IPS-15b (cell line): ENCODE data around the gene OPRM1.

Experiments used
- H3K27me3 ChIP-seq: one replicate; pipeline ENCODE4 v1.6.1; 2013; ENCODE audit warnings: low read length; ENCODE audit not compliant: control insufficient read depth, insufficient read depth
- H3K36me3 ChIP-seq: one replicate; pipeline ENCODE4 v1.6.1; 2013; ENCODE audit warnings: low read length; ENCODE audit not compliant: control insufficient read depth, insufficient read depth
- H3K4me1 ChIP-seq: one replicate; pipeline ENCODE4 v1.6.1; 2013; ENCODE audit warnings: mild to moderate bottlenecking, low read length; ENCODE audit not compliant: control insufficient read depth, insufficient read depth
- H3K4me3 ChIP-seq: one replicate; pipeline ENCODE4 v1.5.1; 2013; ENCODE audit warnings: low read depth, low read length
- H3K9ac ChIP-seq: one replicate; pipeline ENCODE4 v1.6.1; 2013; ENCODE audit warnings: low read depth, mild to moderate bottlenecking, low read length
- H3K9me3 ChIP-seq: one replicate; pipeline ENCODE4 v1.6.1; 2013; ENCODE audit warnings: mild to moderate bottlenecking, low read length; ENCODE audit not compliant: control insufficient read depth, insufficient read depth

The OPRM1 gene

GRCh38 chr6:154092326-154092962 is 53.4 kb downstream of the OPRM1 start:
- no peaks in the 10 kb centered on the region for H3K27me3 ChIP-seq
- H3K4me1 ChIP-seq, result no peaks in the 10 kb centered on the region
- H3K4me3 ChIP-seq, result no peak overlapping the region
- no peaks in the 10 kb centered on the region for H3K9me3 ChIP-seq
- H3K9ac ChIP-seq, result no peak overlapping the region
- H3K36me3 ChIP-seq, result no peaks in the 10 kb centered on the region

GRCh38 chr6:154093231-154094044 is 54.4 kb downstream of the OPRM1 start:
- H3K9ac ChIP-seq, result no peak overlapping the region
- H3K4me3 ChIP-seq, result no peak overlapping the region
- H3K27me3 ChIP-seq, result no peaks in the 10 kb centered on the region
- H3K36me3 ChIP-seq, result no peaks in the 10 kb centered on the region
- H3K9me3 ChIP-seq, result no peaks in the 10 kb centered on the region
- no peaks in the 10 kb centered on the region for H3K4me1 ChIP-seq

GRCh38 chr6:154095571-154095970 is 56.5 kb downstream of the OPRM1 start:
- Histone ChIP-seq H3K4me3 (no peak overlapping the region), H3K27me3 (no peaks in the 10 kb centered on the region), H3K4me1 (no peaks in the 10 kb centered on the region), H3K36me3 (no peaks in the 10 kb centered on the region), H3K9ac (no peak overlapping the region), H3K9me3 (no peaks in the 10 kb centered on the region)

GRCh38 chr6:154096316-154096715 is 57.3 kb downstream of the OPRM1 start:
- no peak overlapping the region for H3K4me3 ChIP-seq
- no peaks in the 10 kb centered on the region for H3K36me3 ChIP-seq
- H3K9ac ChIP-seq, result no peak overlapping the region
- H3K27me3 ChIP-seq, result no peaks in the 10 kb centered on the region
- no peaks in the 10 kb centered on the region for H3K9me3 ChIP-seq
- no peaks in the 10 kb centered on the region for H3K4me1 ChIP-seq

- Histone ChIP-seq H3K9ac (no peak overlapping the region), H3K36me3 (no peaks in the 10 kb centered on the region), H3K9me3 (no peaks in the 10 kb centered on the region)
These were observed 57.8 kb downstream of the OPRM1 start for GRCh38 chr6:154096834-154097233.

GRCh38 chr6:154099211-154099610 is 60.2 kb downstream of the OPRM1 start:
- Histone ChIP-seq H3K9me3 (no peaks in the 10 kb centered on the region), H3K4me1 (no peaks in the 10 kb centered on the region), H3K27me3 (no peaks in the 10 kb centered on the region), H3K4me3 (no peak overlapping the region), H3K9ac (no peak overlapping the region), H3K36me3 (no peaks in the 10 kb centered on the region)

More at GRCh38 chr6:154096834-154097233, 57.8 kb downstream of the OPRM1 start:
- Histone ChIP-seq H3K4me1 (no peaks in the 10 kb centered on the region), H3K27me3 (no peaks in the 10 kb centered on the region), H3K4me3 (no peak overlapping the region)

- no peak overlapping the region for H3K9ac ChIP-seq
- no peak overlapping the region for H3K4me3 ChIP-seq
- no peaks in the 10 kb centered on the region for H3K4me1 ChIP-seq
- no peaks in the 10 kb centered on the region for H3K36me3 ChIP-seq
- H3K27me3 ChIP-seq, result no peaks in the 10 kb centered on the region
- H3K9me3 ChIP-seq, result no peaks in the 10 kb centered on the region
These were observed 67.2 kb downstream of the OPRM1 start for GRCh38 chr6:154106251-154106650.

GRCh38 chr6:154111025-154111424 is 72.0 kb downstream of the OPRM1 start:
- no peaks in the 10 kb centered on the region for H3K27me3 ChIP-seq
- no peaks in the 10 kb centered on the region for H3K9me3 ChIP-seq
- H3K36me3 ChIP-seq, result no peaks in the 10 kb centered on the region
- no peak overlapping the region for H3K9ac ChIP-seq
- H3K4me3 ChIP-seq, result no peak overlapping the region
- H3K4me1 ChIP-seq, result no peaks in the 10 kb centered on the region

- H3K36me3 ChIP-seq, result no peaks in the 10 kb centered on the region
- H3K9me3 ChIP-seq, result no peaks in the 10 kb centered on the region
- H3K27me3 ChIP-seq, result no peaks in the 10 kb centered on the region
- no peaks in the 10 kb centered on the region for H3K4me1 ChIP-seq
- no peak overlapping the region for H3K4me3 ChIP-seq
- no peak overlapping the region for H3K9ac ChIP-seq
These were observed 73.3 kb downstream of the OPRM1 start for GRCh38 chr6:154112181-154112809.

- no peaks in the 10 kb centered on the region for H3K36me3 ChIP-seq
- H3K4me1 ChIP-seq, result no peaks in the 10 kb centered on the region
- H3K4me3 ChIP-seq, result no peak overlapping the region
- no peaks in the 10 kb centered on the region for H3K27me3 ChIP-seq
- no peak overlapping the region for H3K9ac ChIP-seq
- no peaks in the 10 kb centered on the region for H3K9me3 ChIP-seq
These were observed 74.4 kb downstream of the OPRM1 start for GRCh38 chr6:154113392-154113791.

- no peak overlapping the region for H3K4me3 ChIP-seq
- no peaks in the 10 kb centered on the region for H3K4me1 ChIP-seq
- H3K9ac ChIP-seq, result no peak overlapping the region
- no peaks in the 10 kb centered on the region for H3K36me3 ChIP-seq
- H3K27me3 ChIP-seq, result no peaks in the 10 kb centered on the region
- H3K9me3 ChIP-seq, result peaks cover 3% of the 10 kb centered on the region
These were observed 78.4 kb downstream of the OPRM1 start for GRCh38 chr6:154117485-154117884.
